Measurements from ENCODE around the gene AMELY.

GRCh38 chrY:6935497-6935896 lies 23.9 kb upstream of the AMELY start:
- TF ChIP-seq CTCF (IDR thresholded peaks at IDR 0.05): no peak
- no peak for TF ChIP-seq POLR2A (IDR thresholded peaks at IDR 0.05)

All from adrenal gland (tissue), 5 donors.